ENCODE results near the gene COL12A1.

COL12A1 gene

GRCh38 chr6:75098709-75099108, 107.1 kb downstream of the COL12A1 start:
- no peak overlapping the region for H3K4me3 ChIP-seq (ENCODE audit: low read length)
- no peak for TF ChIP-seq ZNF274 (IDR thresholded peaks at IDR 0.05; ENCODE audit: low read depth, low read length)

GRCh38 chr6:75096966-75097365, 108.9 kb downstream of the COL12A1 start:
- TF ChIP-seq ZNF274 (IDR thresholded peaks at IDR 0.05; ENCODE audit: low read depth, low read length), result no peak

GRCh38 chr6:75094614-75095200, 111.1 kb downstream of the COL12A1 start:
- TF ChIP-seq ZNF274 (IDR thresholded peaks at IDR 0.05; ENCODE audit: low read depth, low read length), result no peak
- no peak overlapping the region for H3K4me3 ChIP-seq (ENCODE audit: low read length)

More at GRCh38 chr6:75096966-75097365, 108.9 kb downstream of the COL12A1 start:
- no peak overlapping the region for H3K4me3 ChIP-seq (ENCODE audit: low read length)

- TF ChIP-seq ZNF274 (IDR thresholded peaks at IDR 0.05; ENCODE audit: low read depth, low read length), result no peak
- no peak overlapping the region for H3K4me3 ChIP-seq (ENCODE audit: low read length)
These were observed 114.2 kb downstream of the COL12A1 start for GRCh38 chr6:75091467-75092190.

GRCh38 chr6:75090576-75090975, 115.3 kb downstream of the COL12A1 start:
- TF ChIP-seq ZNF274 (IDR thresholded peaks at IDR 0.05; ENCODE audit: low read depth, low read length), result no peak
- no peak overlapping the region for H3K4me3 ChIP-seq (ENCODE audit: low read length)

- no peak overlapping the region for H3K4me3 ChIP-seq (ENCODE audit: low read length)
- no peak for TF ChIP-seq ZNF274 (IDR thresholded peaks at IDR 0.05; ENCODE audit: low read depth, low read length)
These were observed 115.9 kb downstream of the COL12A1 start for GRCh38 chr6:75089921-75090320.

GRCh38 chr6:75089151-75089897, 116.5 kb downstream of the COL12A1 start:
- no peak overlapping the region for H3K4me3 ChIP-seq (ENCODE audit: low read length)
- no peak for TF ChIP-seq ZNF274 (IDR thresholded peaks at IDR 0.05; ENCODE audit: low read depth, low read length)

GRCh38 chr6:75085931-75086635, 119.8 kb downstream of the COL12A1 start:
- H3K4me3 ChIP-seq (ENCODE audit: low read length), result no peak overlapping the region
- TF ChIP-seq ZNF274 (IDR thresholded peaks at IDR 0.05; ENCODE audit: low read depth, low read length), result no peak

- no peak for TF ChIP-seq ZNF274 (IDR thresholded peaks at IDR 0.05; ENCODE audit: low read depth, low read length)
- no peak overlapping the region for H3K4me3 ChIP-seq (ENCODE audit: low read length)
These were observed 120.9 kb downstream of the COL12A1 start for GRCh38 chr6:75084872-75085381.

GRCh38 chr6:75084018-75084417, 121.8 kb downstream of the COL12A1 start:
- no peak for TF ChIP-seq ZNF274 (IDR thresholded peaks at IDR 0.05; ENCODE audit: low read depth, low read length)
- no peak overlapping the region for H3K4me3 ChIP-seq (ENCODE audit: low read length)

GRCh38 chr6:75081921-75082320, 123.9 kb downstream of the COL12A1 start:
- H3K4me3 ChIP-seq (ENCODE audit: low read length), result no peak overlapping the region
- no peak for TF ChIP-seq ZNF274 (IDR thresholded peaks at IDR 0.05; ENCODE audit: low read depth, low read length)

GRCh38 chr6:75081047-75081446, 124.8 kb downstream of the COL12A1 start:
- no peak for TF ChIP-seq ZNF274 (IDR thresholded peaks at IDR 0.05; ENCODE audit: low read depth, low read length)
- no peak overlapping the region for H3K4me3 ChIP-seq (ENCODE audit: low read length)

- H3K4me3 ChIP-seq (ENCODE audit: low read length), result no peak overlapping the region
- no peak for TF ChIP-seq ZNF274 (IDR thresholded peaks at IDR 0.05; ENCODE audit: low read depth, low read length)
These were observed 126.3 kb downstream of the COL12A1 start for GRCh38 chr6:75079589-75079988.

- no peak for TF ChIP-seq ZNF274 (IDR thresholded peaks at IDR 0.05; ENCODE audit: low read depth, low read length)
- H3K4me3 ChIP-seq (ENCODE audit: low read length), result no peak overlapping the region
These were observed 128.2 kb downstream of the COL12A1 start for GRCh38 chr6:75077701-75078100.

Measured in GM08714 (cell line).